Activated T-helper 1 cell treated with anti-CD3 and anti-CD28 coated beads, Interleukin-2, amount 50 U/mL, for 16 hours (primary cell): ENCODE measurements around the gene LZTR1.

Experiments used
- DNase-seq, 2 donors: peaks; one replicate each; pipeline ENCODE4 v3.0.0-alpha.2; 2020; ENCODE audit warnings: low read depth in 1 of 2, low spot score in 1 of 2

Gene LZTR1

DNA sequence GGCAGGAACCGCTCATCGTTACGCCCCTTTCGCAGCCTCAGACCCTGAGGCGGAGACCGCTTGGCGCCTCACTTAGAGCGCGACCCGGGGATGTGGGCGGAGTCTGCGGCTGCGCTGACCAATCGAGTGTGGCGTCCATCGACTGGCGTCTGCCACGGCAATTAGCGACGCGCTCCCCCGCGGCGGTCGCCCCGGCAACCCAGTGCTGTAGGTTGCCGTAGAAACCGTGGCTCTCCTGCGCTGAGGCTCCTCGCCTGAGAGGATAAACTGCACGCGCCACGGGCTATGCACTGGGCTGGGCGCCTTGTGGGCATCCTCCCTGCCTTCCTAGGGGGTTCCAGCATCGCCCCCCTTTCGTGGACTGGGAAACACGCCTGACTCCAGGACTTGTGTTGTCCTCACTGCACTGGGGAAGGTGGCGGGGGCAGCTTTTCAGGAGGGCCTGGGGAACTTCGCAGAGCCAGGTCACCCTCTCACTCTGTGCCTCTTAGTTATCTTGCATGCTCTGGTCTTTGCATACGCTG lies 32.2 kb downstream of the LZTR1 start:
- peak; percentile 70 to 76 for DNase-seq

DNA sequence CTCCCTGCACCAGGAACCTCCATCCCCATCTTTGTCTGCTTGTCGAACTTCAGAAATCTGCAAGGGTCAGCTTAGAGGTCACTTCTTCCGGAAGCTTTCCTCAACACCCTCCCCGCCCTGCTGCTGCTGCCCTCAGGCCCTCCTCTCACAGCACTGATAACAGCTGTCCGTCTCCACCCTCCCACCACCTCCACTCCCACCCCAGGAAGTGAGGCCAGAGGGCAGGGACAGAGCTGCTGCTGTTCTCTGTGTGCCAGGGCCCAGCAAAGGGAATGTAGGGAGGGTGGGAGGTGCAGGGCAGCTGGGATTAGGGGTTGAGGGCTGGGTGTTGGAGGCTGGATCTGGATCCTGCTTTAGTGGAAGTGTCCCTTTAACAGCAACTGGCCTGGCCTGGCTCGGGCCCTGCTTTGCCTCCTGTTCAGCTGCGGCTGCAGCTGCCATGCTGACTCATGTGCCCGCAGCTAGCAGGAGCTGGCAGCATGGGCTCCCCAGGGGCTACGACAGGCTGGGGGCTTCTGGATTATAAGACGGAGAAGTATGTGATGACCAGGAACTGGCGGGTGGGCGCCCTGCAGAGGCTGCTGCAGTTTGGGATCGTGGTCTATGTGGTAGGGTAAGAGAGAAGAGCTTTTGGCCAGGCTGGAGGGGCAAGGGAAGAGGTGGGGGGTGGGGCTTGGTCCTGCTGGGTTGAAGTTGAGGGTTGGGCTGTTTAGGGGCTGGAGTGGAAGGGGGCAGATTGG lies 32.8 kb downstream of the LZTR1 start, which contains the start of gene P2RX6:
P2RX6 (plus strand) TSS at position 440 of the 740 bp plus-strand sequence; CDS start at position 450, 10 bp downstream.
- DNase-seq: no peak

- no peak for DNase-seq
Observed at GRCh38 chr22:21015466-21016006, 33.4 kb downstream of the LZTR1 start.

- no peak for DNase-seq
Observed at GRCh38 chr22:21016644-21017420, 34.7 kb downstream of the LZTR1 start.

- no peak for DNase-seq
Observed at GRCh38 chr22:21018314-21018713, 36.2 kb downstream of the LZTR1 start.

- no peak for DNase-seq
Observed at GRCh38 chr22:21020802-21021429, 38.8 kb downstream of the LZTR1 start.

GRCh38 chr22:21022507-21022906 lies 40.4 kb downstream of the LZTR1 start:
- DNase-seq: no peak

GRCh38 chr22:21022955-21023614 lies 41.0 kb downstream of the LZTR1 start:
- DNase-seq: no peak

GRCh38 chr22:21025266-21025665 lies 43.2 kb downstream of the LZTR1 start:
- no peak for DNase-seq

- no peak for DNase-seq
Observed at GRCh38 chr22:21025763-21026755, 44.0 kb downstream of the LZTR1 start.

DNA sequence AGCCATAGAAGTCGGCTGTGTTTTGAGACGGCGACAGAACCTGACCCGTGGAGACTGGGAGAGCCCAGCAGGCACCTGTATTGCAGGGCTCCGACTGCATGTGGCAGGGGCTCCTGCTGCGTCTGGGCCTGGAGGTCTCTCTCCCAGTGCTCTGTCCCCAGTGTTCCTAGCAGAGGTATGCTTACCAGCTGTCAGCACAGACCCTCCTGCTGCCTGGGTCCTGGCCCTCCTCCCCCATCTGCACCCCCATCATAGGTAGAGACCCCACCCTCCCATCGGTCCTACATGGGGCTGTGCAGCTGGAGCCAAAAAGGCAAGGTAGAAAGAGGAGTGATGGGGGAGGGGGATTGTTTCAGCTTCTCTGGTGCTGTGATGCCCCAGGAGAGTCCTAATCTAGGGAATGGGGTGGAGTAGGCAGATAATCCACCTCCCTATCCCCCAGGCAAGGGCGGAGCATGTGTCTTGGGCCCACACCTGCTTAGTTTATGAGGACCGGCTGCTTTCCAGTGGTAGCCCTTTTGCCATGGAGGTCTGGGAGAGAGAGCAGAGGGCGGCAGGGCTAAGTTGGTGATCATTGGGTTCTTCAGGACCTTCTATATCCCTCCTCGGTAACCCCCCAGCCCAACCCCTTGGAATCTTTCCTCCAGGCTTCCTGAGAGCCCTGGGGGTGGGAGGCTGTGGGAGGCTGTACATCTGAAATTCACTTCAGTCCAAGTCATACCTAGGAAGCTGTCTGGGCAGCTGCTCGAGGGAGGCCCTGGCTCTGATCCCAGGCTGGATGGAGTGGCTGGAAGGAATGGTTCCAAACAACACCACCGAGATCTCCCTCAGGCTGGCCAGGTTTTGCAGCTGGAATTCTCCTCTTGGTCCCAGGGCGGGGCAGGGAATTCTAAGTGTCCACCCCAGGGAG lies 44.9 kb downstream of the LZTR1 start:
- no peak for DNase-seq

GRCh38 chr22:21028277-21029251 lies 46.5 kb downstream of the LZTR1 start:
- no peak for DNase-seq

DNA sequence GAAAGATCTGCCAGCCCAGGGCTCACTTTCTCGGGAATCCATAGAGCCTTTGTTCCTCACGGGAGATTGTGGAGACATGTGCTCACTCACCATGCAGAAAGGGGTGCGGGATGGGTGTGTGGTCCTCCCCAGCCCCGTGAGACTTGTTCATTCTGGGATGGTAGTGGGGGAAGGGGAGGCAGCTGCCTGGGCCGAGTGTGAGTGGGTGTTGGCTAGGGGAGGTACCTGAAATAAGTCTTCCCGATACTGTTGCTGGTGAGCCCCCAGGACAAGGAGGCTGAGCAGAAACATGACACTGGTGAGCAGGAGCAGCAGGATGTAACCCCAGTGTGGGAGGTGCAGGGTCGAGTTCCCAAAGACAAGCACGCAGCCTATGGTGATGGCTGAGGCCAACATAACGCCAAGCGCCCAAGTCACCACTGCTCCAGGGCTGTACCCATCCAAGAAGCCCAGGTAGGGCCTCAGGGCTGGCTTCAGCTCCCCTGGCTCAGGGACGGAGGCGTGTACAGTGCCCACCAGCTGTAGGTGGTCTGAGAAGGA lies 47.5 kb downstream of the LZTR1 start:
- no peak for DNase-seq

DNA sequence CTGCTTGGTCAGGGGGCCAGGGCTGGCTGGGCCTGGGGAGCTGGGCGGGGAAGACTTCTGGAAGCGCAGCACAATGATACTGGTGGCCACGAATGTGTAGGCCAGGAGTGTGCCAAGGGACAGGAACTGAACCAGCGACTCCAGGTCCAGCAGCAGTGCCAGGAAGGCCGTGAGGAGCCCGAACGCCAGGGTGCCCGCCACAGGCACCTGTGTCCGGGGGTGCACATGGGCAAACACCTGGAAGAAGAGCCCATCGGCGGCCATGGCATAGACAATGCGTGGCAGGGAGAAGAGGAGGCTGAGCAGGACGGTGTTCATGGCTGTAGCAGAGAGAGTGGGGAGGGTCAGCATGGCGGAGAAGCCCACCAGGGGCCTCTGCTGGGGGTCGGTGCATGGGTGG lies 47.9 kb downstream of the LZTR1 start:
- DNase-seq: no peak

- no peak for DNase-seq
Observed at GRCh38 chr22:21030621-21031544, 48.8 kb downstream of the LZTR1 start.

GRCh38 chr22:21031545-21032036 lies 49.5 kb downstream of the LZTR1 start:
- no peak for DNase-seq
